Measurements from ENCODE around the gene TRIM38.
"Not testable (repeated sequence)": the region's sequence is repeated elsewhere in the genome, so short reads cannot be mapped to it uniquely, and the experiment has no call there.

TRIM38 gene

DNA sequence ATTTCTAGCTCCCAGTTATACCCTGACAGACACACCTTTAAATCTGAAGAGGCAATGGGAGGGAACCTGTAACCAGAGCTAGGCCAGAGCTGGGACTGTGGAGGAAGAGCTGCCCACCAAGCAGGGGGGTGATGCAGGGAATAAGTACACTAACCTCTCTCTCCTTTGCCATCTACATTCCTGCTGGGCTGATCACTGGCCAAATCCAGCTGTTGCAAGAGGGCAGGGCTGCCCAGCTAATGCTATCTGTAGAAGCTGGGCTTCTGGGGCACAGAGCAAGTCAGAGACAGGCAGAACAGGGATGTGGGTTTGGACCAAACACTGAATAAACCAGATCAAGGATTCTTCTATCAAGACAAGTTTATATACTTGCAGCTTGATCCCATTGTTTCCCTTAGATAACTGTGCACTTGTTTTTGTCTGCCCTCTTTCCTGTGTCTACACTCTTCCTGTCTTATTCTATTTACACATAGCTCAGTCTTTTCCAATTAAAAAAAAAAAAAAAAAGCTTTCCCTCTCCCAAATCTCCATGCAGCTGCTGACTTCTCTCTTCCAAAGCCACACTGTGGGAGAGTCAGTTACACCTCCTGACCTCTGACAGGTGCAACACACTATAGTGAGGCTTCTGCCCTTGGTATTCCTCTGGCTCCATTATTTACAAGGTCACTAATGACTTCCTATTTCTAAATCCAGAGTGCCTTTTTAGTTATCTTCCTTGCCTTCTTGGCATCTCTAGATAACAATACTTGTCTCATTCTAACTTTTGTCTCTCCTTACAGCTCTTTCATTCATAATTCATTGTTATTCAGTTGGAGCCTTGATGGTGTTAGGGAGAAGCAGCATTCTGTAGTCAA, 43.7 kb downstream of the TRIM38 start:
- no peak for DNase-seq
- H3K27ac ChIP-seq, result no peak overlapping the region
- intact Hi-C loops (cut with DNase I; ENCODE audit: low total_unique reads), result no loop called here

DNA sequence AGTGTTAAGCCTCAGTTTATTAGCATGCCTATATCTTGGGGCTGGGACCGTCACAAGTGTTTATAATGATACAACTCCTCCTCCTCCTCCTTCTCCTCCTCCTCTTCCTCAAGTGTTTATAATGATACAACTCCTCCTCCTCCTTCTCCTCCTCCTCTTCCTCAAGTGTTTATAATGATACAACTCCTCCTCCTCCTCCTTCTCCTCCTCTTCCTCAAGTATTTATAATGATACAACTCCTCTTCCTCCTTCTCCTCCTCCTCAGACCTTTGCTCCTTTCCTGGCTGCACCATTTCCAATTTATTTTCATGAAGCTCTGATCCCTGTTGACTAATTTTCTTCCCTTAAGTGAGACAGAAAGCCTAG, 44.3 kb downstream of the TRIM38 start:
- H3K4me3 ChIP-seq; DNase-seq; intact Hi-C loops (cut with DNase I; ENCODE audit: low total_unique reads); H3K27me3 ChIP-seq; H3K36me3 ChIP-seq; H3K27ac ChIP-seq; H3K9me3 ChIP-seq; H3K4me1 ChIP-seq: not testable (repeated sequence)

More for the DNA sequence above, 43.7 kb downstream of the TRIM38 start:
- H3K27me3 ChIP-seq, result no peaks in the 10 kb centered on the region
- TF ChIP-seq, protein P1, sequence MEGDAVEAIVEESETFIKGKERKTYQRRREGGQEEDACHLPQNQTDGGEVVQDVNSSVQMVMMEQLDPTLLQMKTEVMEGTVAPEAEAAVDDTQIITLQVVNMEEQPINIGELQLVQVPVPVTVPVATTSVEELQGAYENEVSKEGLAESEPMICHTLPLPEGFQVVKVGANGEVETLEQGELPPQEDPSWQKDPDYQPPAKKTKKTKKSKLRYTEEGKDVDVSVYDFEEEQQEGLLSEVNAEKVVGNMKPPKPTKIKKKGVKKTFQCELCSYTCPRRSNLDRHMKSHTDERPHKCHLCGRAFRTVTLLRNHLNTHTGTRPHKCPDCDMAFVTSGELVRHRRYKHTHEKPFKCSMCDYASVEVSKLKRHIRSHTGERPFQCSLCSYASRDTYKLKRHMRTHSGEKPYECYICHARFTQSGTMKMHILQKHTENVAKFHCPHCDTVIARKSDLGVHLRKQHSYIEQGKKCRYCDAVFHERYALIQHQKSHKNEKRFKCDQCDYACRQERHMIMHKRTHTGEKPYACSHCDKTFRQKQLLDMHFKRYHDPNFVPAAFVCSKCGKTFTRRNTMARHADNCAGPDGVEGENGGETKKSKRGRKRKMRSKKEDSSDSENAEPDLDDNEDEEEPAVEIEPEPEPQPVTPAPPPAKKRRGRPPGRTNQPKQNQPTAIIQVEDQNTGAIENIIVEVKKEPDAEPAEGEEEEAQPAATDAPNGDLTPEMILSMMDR (IDR thresholded peaks at IDR 0.05), result no peak
- no peak overlapping the region for H3K4me3 ChIP-seq
- H3K4me1 ChIP-seq, result peaks cover 0 to 3% (median 0%) of the 10 kb centered on the region in 4 donors
- peaks cover 0 to 14% (median 0%) of the 10 kb centered on the region in 3 donors for H3K36me3 ChIP-seq
- H3K9me3 ChIP-seq, result no peaks in the 10 kb centered on the region

DNA sequence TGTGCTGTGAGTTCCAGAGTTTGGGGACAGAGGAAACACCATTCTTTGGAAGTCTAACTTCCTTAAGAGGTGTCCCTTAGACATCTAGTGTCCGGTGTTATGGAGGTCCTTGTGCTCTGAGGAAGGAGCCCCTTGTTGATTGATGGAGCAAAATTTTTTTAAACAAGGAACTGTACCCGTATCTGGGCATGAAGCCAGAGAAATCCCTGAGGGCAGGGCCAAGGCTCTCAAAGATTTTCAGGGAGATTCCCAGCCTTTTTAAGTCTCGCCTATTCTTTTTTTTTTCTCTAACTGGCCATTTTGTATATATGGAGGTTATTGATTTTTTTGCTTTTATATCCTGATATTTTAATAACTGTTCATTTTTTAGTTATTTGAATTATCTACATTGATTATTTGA, 45.9 kb downstream of the TRIM38 start:
- H3K9me3 ChIP-seq, result no peaks in the 10 kb centered on the region
- peaks cover 0 to 7% (median 0%) of the 10 kb centered on the region in 3 donors for H3K36me3 ChIP-seq
- no peak for DNase-seq
- TF ChIP-seq, protein P1 (IDR thresholded peaks at IDR 0.05), result no peak
- no peak overlapping the region for H3K4me3 ChIP-seq
- H3K4me1 ChIP-seq, result peaks cover 0 to 3% (median 0%) of the 10 kb centered on the region in 4 donors
- intact Hi-C loops (cut with DNase I; ENCODE audit: low total_unique reads), result no loop called here
- no peaks in the 10 kb centered on the region for H3K27me3 ChIP-seq
- no peak overlapping the region for H3K27ac ChIP-seq

DNA sequence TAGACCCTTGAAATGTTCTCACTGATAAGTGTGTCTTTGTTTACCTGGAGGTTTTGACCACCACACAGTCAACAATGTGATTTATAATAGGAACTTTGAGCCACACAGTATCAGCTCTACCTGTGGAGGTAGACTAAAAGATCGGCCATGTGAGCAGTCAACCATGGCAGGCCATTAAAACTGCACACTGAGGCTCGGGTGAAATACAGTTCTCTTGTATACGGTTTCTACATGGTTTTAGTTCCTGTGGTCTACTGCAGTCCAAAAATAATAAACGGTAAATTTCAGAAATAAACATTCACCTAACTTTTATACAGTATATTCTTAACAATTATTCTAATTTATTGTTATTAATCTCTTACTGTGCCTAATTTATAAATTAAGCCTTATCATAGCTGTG, 47.2 kb downstream of the TRIM38 start:
- H3K4me1 ChIP-seq, result peaks cover 0 to 3% (median 0%) of the 10 kb centered on the region in 4 donors
- TF ChIP-seq, protein P1 (IDR thresholded peaks at IDR 0.05), result no peak
- intact Hi-C loops (cut with DNase I; ENCODE audit: low total_unique reads), result no loop called here
- no peak overlapping the region for H3K27ac ChIP-seq
- H3K9me3 ChIP-seq, result no peaks in the 10 kb centered on the region
- H3K36me3 ChIP-seq, result peaks cover 0 to 7% (median 0%) of the 10 kb centered on the region in 3 donors
- no peak overlapping the region for H3K4me3 ChIP-seq
- no peaks in the 10 kb centered on the region for H3K27me3 ChIP-seq
- no peak for DNase-seq

DNA sequence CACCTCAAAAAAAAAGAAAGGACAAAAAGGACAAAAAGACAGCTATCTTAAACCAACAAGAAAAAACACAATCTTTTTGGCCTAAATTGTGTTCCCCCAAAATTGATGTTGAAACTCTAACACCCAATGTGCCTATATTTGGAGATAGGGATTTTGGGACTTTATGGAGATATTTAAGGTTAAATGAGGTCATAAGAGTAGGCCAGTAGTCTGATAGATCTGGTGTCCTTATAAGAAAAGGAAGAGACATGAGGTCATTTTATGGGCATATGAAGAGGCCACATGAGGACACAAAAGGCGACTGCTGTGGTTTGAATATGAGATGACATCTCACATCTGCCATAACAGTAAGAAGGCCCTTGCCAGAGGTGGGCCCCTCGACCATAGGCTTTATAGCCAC, 49.5 kb downstream of the TRIM38 start:
- Histone ChIP-seq H3K36me3 (no peaks in the 10 kb centered on the region), H3K27ac (no peak overlapping the region), H3K9me3 (no peaks in the 10 kb centered on the region), H3K4me3 (no peak overlapping the region), H3K27me3 (no peaks in the 10 kb centered on the region), H3K4me1 (peaks cover 0 to 14% (median 5%) of the 10 kb centered on the region in 4 donors)
- TF ChIP-seq, protein P1 (IDR thresholded peaks at IDR 0.05), result no peak
- no peak for DNase-seq
- intact Hi-C loops (cut with DNase I; ENCODE audit: low total_unique reads), result no loop called here

DNA sequence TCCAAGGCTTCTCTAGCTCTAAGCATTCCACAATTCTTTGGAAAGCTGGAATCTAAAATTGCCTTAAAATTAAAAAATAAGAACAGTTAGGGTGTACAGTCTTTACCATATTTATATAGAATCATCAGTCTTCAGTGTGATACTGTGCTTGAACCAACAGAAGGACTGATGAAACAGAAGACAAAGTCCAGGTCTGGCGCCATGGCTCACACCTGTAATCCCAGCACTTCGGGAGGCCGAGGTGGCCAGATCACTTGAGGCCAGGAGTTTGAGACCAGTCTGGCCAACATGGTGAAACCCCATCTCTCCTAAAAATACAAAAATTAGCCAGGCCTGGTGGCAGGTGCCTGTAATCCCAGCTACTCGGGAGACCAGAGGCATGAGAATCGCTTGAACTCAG, 51.8 kb downstream of the TRIM38 start:
- H3K27ac ChIP-seq; H3K36me3 ChIP-seq; H3K4me3 ChIP-seq; H3K9me3 ChIP-seq; DNase-seq; intact Hi-C loops (cut with DNase I; ENCODE audit: low total_unique reads); H3K27me3 ChIP-seq: not testable (repeated sequence)
- peaks cover 0 to 17% (median 8%) of the 10 kb centered on the region in 4 donors for H3K4me1 ChIP-seq
